AG10803 (cell line): Measurements from ENCODE around the gene MED29.
A peak's percentile ranks its signal among the peaks of the same experiment; 100 is the strongest.

Experiments used
- DNase-seq: peaks from one replicate; pipeline ENCODE4 v3.0.0; 2010; ENCODE audit warnings: low read depth
- H3K4me3 ChIP-seq: 2 replicates; pipeline ENCODE4 v1.5.1; 2011; ENCODE audit warnings: mild to moderate bottlenecking, low read length, control low read depth
- CTCF ChIP-seq: conservative IDR thresholded peaks from 2 replicates; pipeline ENCODE4 v1.5.1; 2011; ENCODE audit warnings: mild to moderate bottlenecking, low read length, control low read depth, inconsistent platforms

Gene MED29

GRCh38 chr19:39405958-39406655 lies 14.9 kb downstream of the MED29 start:
- TF ChIP-seq CTCF: no peak
- peak overlapping the region; percentile 61 for H3K4me3 ChIP-seq
- no peak for DNase-seq

- H3K4me3 ChIP-seq: peak within 1 kb of the TSS; percentile 95
- 0 out of 2 replicates have a peak, but pooled peaks have one; percentile 1 for TF ChIP-seq CTCF
- DNase-seq: peak; percentile 84
Measured at GRCh38 chr19:39406656-39407409, 15.7 kb downstream of the MED29 start, which contains the start of gene ZFP36. Gene ZFP36, plus strand, starts transcription at chr19:39406847. Its CDS starts 58 bp downstream, at chr19:39406905.

- peak; percentile 43 for DNase-seq
- H3K4me3 ChIP-seq: peak overlapping the region; percentile 95
- TF ChIP-seq CTCF: no peak
Measured at GRCh38 chr19:39407410-39407659, 16.2 kb downstream of the MED29 start.

- peak; percentile 28 for DNase-seq
- H3K4me3 ChIP-seq: peak overlapping the region; percentile 95
- no peak for TF ChIP-seq CTCF
Measured at GRCh38 chr19:39407660-39408391, 16.6 kb downstream of the MED29 start.

- peak overlapping the region; percentile 95 for H3K4me3 ChIP-seq
- DNase-seq: peak; percentile 53
- no peak for TF ChIP-seq CTCF
Measured at GRCh38 chr19:39408392-39409207, 17.4 kb downstream of the MED29 start.

- peak; percentile 15; the same call in 1 of the 2 replicates for TF ChIP-seq CTCF
- H3K4me3 ChIP-seq: peak overlapping the region; percentile 95
- DNase-seq: peak; percentile 75
Measured at GRCh38 chr19:39409208-39410016, 18.2 kb downstream of the MED29 start.
